Neutrophil (primary cell): ENCODE results near the gene TUBAL3.

Experiments
- H3K27ac ChIP-seq: fragments of 200-600 bp; sonication (generic); 2 replicates; pipeline ENCODE4 v1.5.1; 2016; ENCODE audit warnings: mild to moderate bottlenecking, moderate library complexity
- H3K27me3 ChIP-seq: fragments of 200-600 bp; sonication (generic); 2 replicates; pipeline ENCODE4 v1.6.0; 2016; ENCODE audit warnings: mild to moderate bottlenecking
- H3K36me3 ChIP-seq: fragments of 200-600 bp; sonication (generic); 2 replicates; pipeline ENCODE4 v1.5.1; 2017
- H3K4me1 ChIP-seq, 2 experiments: fragments of 200-600 bp in 1 of 2; sonication (generic) in 1 of 2; 1 replicate in 1 of 2; 2 replicates in 1 of 2; pipeline versions ENCODE4 v1.5.1 to v1.6.1; 2013 to 2016; ENCODE audit warnings: low read depth in 1 of 2, low read length in 1 of 2, mild to moderate bottlenecking in 1 of 2, moderate library complexity in 1 of 2; ENCODE audit not compliant: control insufficient read depth in 1 of 2, insufficient read depth in 1 of 2
- H3K4me3 ChIP-seq, 2 experiments: fragments of 200-600 bp in 1 of 2; sonication (generic) in 1 of 2; 1 replicate in 1 of 2; 2 replicates in 1 of 2; pipeline ENCODE4 v1.5.1; 2013 to 2016; ENCODE audit warnings: low read depth in 1 of 2, low read length in 1 of 2, mild to moderate bottlenecking in 1 of 2, moderate library complexity in 1 of 2
- H3K9me3 ChIP-seq: fragments of 200-600 bp; sonication (generic); 2 replicates; pipeline ENCODE4 v1.5.1; 2016
- TF ChIP-seq, protein P1 (sequence below): fragments of 200-600 bp; sonication (generic); IDR thresholded peaks from 2 replicates; pipeline ENCODE4 v1.5.1; 2016; ENCODE audit warnings: antibody characterized with exemption

TUBAL3 gene

DNA sequence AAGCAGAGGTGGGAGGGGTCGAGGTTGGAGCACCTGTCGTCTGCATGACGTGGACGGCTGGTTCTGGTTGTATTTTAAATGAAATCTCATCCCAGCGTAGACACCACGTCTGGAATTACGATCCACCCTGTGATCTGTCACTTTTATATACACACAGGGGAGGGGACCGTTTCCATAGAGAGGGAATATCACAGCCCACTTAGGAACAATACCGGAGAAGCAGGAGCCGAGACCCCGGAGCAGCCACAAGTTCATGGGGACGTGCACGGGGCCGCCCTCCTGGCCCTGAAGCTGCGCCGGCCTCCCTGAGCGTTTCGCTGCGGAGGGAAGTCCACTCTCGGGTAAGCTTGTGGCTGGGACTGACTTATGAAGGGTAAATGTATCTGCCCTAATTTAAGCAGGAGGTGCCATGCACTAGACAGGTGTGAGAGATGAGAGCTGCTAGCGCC is 39.7 kb downstream of the TUBAL3 start, which contains the start of gene UCN3:
Gene UCN3 (plus strand): TSS at position 77 of the 449 bp plus-strand sequence. CDS start 8,755 bp downstream, outside the sequence.
- Histone ChIP-seq H3K36me3 (no peaks in the 10 kb centered on the region), H3K9me3 (no peaks in the 10 kb centered on the region), H3K4me1 (no peaks in the 10 kb centered on the region), H3K4me3 (no peak within 1 kb of the TSS), H3K27ac (no peak within 1 kb of the TSS), H3K27me3 (peaks cover 25% of the 10 kb centered on the region)
- TF ChIP-seq, protein P1, sequence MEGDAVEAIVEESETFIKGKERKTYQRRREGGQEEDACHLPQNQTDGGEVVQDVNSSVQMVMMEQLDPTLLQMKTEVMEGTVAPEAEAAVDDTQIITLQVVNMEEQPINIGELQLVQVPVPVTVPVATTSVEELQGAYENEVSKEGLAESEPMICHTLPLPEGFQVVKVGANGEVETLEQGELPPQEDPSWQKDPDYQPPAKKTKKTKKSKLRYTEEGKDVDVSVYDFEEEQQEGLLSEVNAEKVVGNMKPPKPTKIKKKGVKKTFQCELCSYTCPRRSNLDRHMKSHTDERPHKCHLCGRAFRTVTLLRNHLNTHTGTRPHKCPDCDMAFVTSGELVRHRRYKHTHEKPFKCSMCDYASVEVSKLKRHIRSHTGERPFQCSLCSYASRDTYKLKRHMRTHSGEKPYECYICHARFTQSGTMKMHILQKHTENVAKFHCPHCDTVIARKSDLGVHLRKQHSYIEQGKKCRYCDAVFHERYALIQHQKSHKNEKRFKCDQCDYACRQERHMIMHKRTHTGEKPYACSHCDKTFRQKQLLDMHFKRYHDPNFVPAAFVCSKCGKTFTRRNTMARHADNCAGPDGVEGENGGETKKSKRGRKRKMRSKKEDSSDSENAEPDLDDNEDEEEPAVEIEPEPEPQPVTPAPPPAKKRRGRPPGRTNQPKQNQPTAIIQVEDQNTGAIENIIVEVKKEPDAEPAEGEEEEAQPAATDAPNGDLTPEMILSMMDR, result no peak

- H3K4me3 ChIP-seq, result no peak overlapping the region
- H3K27ac ChIP-seq, result no peak overlapping the region
- H3K9me3 ChIP-seq, result no peaks in the 10 kb centered on the region
- no peaks in the 10 kb centered on the region for H3K4me1 ChIP-seq
- TF ChIP-seq, protein P1, result no peak
- H3K27me3 ChIP-seq, result peaks cover 25% of the 10 kb centered on the region
- no peaks in the 10 kb centered on the region for H3K36me3 ChIP-seq
These were observed 40.3 kb downstream of the TUBAL3 start for GRCh38 chr10:5364374-5364773.

DNA sequence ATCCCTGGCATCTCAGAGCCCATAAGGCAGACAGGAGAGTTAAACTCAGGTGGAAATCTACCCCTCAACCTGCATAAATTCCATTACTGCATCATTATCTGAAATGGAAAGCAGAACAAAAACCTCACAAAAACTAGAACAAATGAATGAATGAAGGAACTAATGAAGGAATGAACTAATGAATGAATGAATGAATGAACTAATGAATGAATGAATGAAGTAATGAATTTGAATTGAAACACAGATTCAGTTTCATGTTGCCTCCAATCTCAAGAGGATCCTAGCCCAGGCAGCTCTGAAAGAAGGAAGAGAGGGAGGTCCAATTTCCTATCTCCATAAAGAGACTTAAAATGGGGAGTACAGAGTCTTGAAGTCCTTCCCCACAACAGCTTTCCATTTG is 41.8 kb downstream of the TUBAL3 start:
- TF ChIP-seq, protein P1, result no peak
- no peaks in the 10 kb centered on the region for H3K4me1 ChIP-seq
- no peak overlapping the region for H3K27ac ChIP-seq
- no peaks in the 10 kb centered on the region for H3K36me3 ChIP-seq
- no peak overlapping the region for H3K4me3 ChIP-seq
- H3K27me3 ChIP-seq, result peaks cover 25% of the 10 kb centered on the region
- no peaks in the 10 kb centered on the region for H3K9me3 ChIP-seq

- Histone ChIP-seq H3K4me1 (no peaks in the 10 kb centered on the region), H3K36me3 (no peaks in the 10 kb centered on the region), H3K9me3 (no peaks in the 10 kb centered on the region), H3K27me3 (peaks cover 25% of the 10 kb centered on the region), H3K4me3 (no peak overlapping the region), H3K27ac (no peak overlapping the region)
- TF ChIP-seq, protein P1, result no peak
These were observed 42.7 kb downstream of the TUBAL3 start for GRCh38 chr10:5361966-5362365.

- H3K9me3 ChIP-seq, result no peaks in the 10 kb centered on the region
- TF ChIP-seq, protein P1, result no peak
- no peaks in the 10 kb centered on the region for H3K36me3 ChIP-seq
- peaks cover 11% of the 10 kb centered on the region for H3K27me3 ChIP-seq
- no peak overlapping the region for H3K27ac ChIP-seq
- no peak overlapping the region for H3K4me3 ChIP-seq
- no peaks in the 10 kb centered on the region for H3K4me1 ChIP-seq
These were observed 44.2 kb downstream of the TUBAL3 start for GRCh38 chr10:5360318-5360915.
